ENCODE data around the gene PRKN. TPM values are rescaled to one million over a fixed set of nuclear protein-coding genes. Genes with fewer than 3 reads are reported as not detected.

Gene PRKN
- total and polyA plus RNA-seq, 2 experiments from 2014 or later: 0.10 to 0.84 TPM

GRCh38 chr6:162471842-162472241, 255.7 kb downstream of the PRKN start (continued):
- TF ChIP-seq ETS1 (IDR thresholded peaks at IDR 0.05): no peak
- TF ChIP-seq EZH2phosphoT487 (IDR thresholded peaks at IDR 0.05; ENCODE audit: unreplicated experiment): no peak
- no peak for TF ChIP-seq JUNB (IDR thresholded peaks at IDR 0.05; ENCODE audit: unreplicated experiment)
- TF ChIP-seq POLR2AphosphoS5 (IDR thresholded peaks at IDR 0.05; ENCODE audit: low read depth): no peak
- TF ChIP-seq ZNF331 (CRISPR knock-in tag; IDR thresholded peaks at IDR 0.05; ENCODE audit: low read depth): no peak
- no peak for TF ChIP-seq CTCF (conservative IDR thresholded peaks at IDR 0.05; ENCODE audit: low read depth in 2 of 2)
- TF ChIP-seq CREB1 (CRISPR knock-in tag; IDR thresholded peaks at IDR 0.05; ENCODE audit: low read depth): no peak
- no peak for TF ChIP-seq STAT1 (IDR thresholded peaks at IDR 0.05; ENCODE audit: unreplicated experiment)
- TF ChIP-seq ZNF114 (CRISPR knock-in tag; IDR thresholded peaks at IDR 0.05): no peak

- no peaks in the 10 kb centered on the region for H3K4me1 ChIP-seq (ENCODE audit: insufficient read depth)
- Mint-ChIP-seq H3K27me3 (ENCODE audit: insufficient read depth, low read depth, poor library complexity) (peaks cover 2% of the 10 kb centered on the region), H3K9me3 (no peaks in the 10 kb centered on the region), H3K36me3 (ENCODE audit: low read depth) (no peaks in the 10 kb centered on the region), H3K4me1 (no peaks in the 10 kb centered on the region), H3K27ac (no peak overlapping the region), H3K4me3 (no peak overlapping the region)
- H4K20me1 ChIP-seq (replicated peaks; ENCODE audit: insufficient read depth): no peaks in the 10 kb centered on the region
- no peaks in the 10 kb centered on the region for H3K79me2 ChIP-seq (replicated peaks; ENCODE audit: insufficient read depth)
- DNase-seq (ENCODE audit: low spot score): no peak
- no peaks in the 10 kb centered on the region for H3K9me2 ChIP-seq (ENCODE audit: insufficient read depth)
- no peaks in the 10 kb centered on the region for H3F3A ChIP-seq (replicated peaks; ENCODE audit: low read depth)
- no peak overlapping the region for H3K4me3 ChIP-seq
- H3K36me3 ChIP-seq (ENCODE audit: insufficient read depth): no peaks in the 10 kb centered on the region
- ATAC-seq: no peak
- no peak overlapping the region for H2AFZ ChIP-seq
- H3K4me2 ChIP-seq: no peak overlapping the region
- H3K27ac ChIP-seq (ENCODE audit: low read depth): no peak overlapping the region
- H3K27me3 ChIP-seq (ENCODE audit: insufficient read depth): no peaks in the 10 kb centered on the region
- no peak for TF ChIP-seq ETS1 (IDR thresholded peaks at IDR 0.05)
- no peak for TF ChIP-seq CREB1 (CRISPR knock-in tag; IDR thresholded peaks at IDR 0.05; ENCODE audit: low read depth)
- no peak for TF ChIP-seq NANOG (IDR thresholded peaks at IDR 0.05; ENCODE audit: borderline replicate concordance)
- TF ChIP-seq ZNF331 (CRISPR knock-in tag; IDR thresholded peaks at IDR 0.05; ENCODE audit: low read depth): no peak
- TF ChIP-seq EZH2 (IDR thresholded peaks at IDR 0.05; ENCODE audit: low read depth, unreplicated experiment): no peak
- no peak for TF ChIP-seq JUNB (IDR thresholded peaks at IDR 0.05; ENCODE audit: unreplicated experiment)
- no peak for TF ChIP-seq CTCF (conservative IDR thresholded peaks at IDR 0.05; ENCODE audit: low read depth in 2 of 2)
- no peak for TF ChIP-seq ZNF114 (CRISPR knock-in tag; IDR thresholded peaks at IDR 0.05)
- TF ChIP-seq STAT1 (IDR thresholded peaks at IDR 0.05; ENCODE audit: unreplicated experiment): no peak
- no peak for TF ChIP-seq POLR2AphosphoS5 (IDR thresholded peaks at IDR 0.05; ENCODE audit: low read depth)
- TF ChIP-seq ZNF462 (CRISPR knock-in tag; IDR thresholded peaks at IDR 0.05): no peak
- no peak for TF ChIP-seq EZH2phosphoT487 (IDR thresholded peaks at IDR 0.05; ENCODE audit: unreplicated experiment)
Measured at GRCh38 chr6:162468326-162468725, 259.2 kb downstream of the PRKN start.

Measured in GM23338 (cell line).